Right lung (tissue), 5 donors: ENCODE data around the gene SHC1. TPM values are rescaled to one million over a fixed set of nuclear protein-coding genes. Genes with fewer than 3 reads are reported as not detected.
A peak's percentile ranks its signal among the peaks of the same experiment; 100 is the strongest.

Source experiments
- DNase-seq, 2 donors: peaks; one replicate each; pipeline ENCODE4 v3.0.0-alpha.2; 2013
- polyA plus RNA-seq, 5 donors: library from polyadenylated mRNA; unstranded; fragments of 120-200 nt; gene quantifications; one replicate each; pipeline versions ENCODE4 v1.2.1 to v1.2.3, GENCODE V29; 2013; ENCODE audit warnings: inconsistent platforms in 1 of 5, low replicate concordance in 1 of 5; ENCODE audit not compliant: insufficient read length in 5 of 5, insufficient read depth in 1 of 5

Gene SHC1
- polyA plus RNA-seq, 5 donors: 121 to 136 (median 123) TPM

DNA sequence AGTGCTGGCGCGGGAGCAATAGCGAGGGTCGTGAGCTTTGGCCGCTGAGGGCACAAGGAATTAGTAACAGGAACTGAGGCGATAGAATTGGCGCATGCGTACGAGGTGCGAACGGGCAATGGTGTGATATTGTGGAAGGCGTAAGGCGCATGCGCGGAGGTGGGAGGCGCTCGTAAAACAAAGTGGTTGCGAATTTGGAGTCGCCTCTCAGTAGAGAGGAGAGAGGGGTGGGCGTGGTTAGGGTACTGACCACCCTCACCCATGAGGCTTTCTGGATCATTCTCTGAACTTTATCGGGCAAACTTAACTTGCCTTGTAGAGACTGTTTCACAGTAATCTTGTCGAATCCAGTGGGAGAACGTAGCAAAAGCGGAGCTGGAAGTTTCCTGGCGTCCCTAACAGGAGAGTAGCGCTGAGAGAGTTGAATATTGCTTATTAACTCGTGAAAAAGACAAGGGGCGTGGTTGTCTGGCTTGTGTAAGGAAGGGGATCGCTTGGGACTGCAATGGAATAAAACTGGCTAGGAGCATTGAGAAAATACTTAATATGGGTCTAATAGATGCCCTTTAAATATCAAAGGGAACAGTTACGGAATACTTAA lies 4.4 kb upstream of the SHC1 start:
- peak; percentile 98 to 99 for DNase-seq

DNA sequence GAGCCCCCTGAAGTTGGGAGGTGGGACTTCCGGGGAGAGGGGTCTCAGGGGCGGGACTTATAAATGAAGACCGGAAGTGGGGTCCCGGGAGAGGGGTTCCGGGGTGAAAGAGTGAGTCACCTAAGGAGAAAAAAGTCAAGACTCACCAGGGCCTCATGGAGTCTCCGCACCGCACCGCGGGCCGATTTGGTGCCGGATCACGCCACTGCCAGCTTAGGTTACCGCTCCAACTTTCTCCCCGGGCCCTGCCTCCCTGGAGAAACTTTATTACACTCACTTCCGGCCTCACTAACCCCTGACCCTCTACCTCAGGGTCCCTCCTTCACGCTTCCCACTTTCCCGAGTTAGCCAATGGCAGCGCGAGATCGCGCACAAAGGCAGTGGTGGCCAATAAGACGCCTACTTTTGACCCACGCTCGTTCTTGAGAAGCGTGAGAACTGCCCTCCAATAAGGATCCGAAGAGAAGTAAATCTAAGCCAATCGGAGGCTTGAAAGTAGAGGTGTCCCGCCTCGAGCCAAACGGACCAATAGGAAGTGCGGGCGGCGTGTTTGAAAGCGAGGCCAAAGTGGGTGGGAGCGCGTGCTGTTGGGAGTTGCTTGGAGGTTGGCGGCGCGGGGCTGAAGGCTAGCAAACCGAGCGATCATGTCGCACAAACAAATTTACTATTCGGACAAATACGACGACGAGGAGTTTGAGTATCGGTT lies 3.7 kb upstream of the SHC1 start, which contains the start of gene CKS1B:
CKS1B (plus strand) TSS at position 580 of the 706 bp plus-strand sequence; CDS start at position 645, 65 bp downstream.
- peak; percentile 99 to 100 for DNase-seq

DNA sequence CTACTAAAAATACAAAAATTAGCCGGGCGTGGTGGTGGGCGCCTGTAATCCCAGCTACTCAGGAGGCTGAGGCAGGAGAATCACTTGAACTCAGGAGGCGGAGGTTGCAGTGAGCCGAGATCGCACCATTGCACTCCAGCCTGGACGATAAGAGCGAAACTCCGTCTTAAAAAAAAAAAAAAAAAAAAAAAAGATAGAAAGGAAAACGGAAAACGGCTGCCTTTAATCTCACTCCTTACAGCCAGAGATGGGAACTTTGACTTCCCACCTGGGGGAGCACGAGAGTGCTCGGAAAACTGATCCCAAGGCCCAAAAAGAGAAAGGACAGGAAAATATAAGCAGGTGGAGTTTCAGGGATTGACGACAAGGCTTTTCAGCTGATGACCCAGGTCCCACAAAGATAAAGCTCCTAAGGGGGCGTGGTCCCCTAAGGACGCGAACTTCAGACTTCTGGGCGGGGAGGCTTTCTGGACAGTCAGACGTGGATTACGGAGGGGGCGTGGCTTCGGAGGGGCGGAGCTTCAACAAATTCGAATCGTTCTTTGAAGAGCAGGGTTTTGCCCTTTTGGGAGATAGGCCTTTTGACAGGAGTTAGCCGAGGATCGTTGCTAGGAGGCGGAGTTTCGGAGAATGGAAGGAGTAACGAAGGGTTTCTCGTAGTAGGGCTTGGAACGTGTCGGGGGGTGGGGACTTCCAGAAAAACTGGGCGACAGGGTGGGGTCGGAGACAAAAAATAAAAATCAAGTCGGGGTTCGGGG lies 3.0 kb upstream of the SHC1 start:
- peak; percentile 93 to 96 for DNase-seq

DNA sequence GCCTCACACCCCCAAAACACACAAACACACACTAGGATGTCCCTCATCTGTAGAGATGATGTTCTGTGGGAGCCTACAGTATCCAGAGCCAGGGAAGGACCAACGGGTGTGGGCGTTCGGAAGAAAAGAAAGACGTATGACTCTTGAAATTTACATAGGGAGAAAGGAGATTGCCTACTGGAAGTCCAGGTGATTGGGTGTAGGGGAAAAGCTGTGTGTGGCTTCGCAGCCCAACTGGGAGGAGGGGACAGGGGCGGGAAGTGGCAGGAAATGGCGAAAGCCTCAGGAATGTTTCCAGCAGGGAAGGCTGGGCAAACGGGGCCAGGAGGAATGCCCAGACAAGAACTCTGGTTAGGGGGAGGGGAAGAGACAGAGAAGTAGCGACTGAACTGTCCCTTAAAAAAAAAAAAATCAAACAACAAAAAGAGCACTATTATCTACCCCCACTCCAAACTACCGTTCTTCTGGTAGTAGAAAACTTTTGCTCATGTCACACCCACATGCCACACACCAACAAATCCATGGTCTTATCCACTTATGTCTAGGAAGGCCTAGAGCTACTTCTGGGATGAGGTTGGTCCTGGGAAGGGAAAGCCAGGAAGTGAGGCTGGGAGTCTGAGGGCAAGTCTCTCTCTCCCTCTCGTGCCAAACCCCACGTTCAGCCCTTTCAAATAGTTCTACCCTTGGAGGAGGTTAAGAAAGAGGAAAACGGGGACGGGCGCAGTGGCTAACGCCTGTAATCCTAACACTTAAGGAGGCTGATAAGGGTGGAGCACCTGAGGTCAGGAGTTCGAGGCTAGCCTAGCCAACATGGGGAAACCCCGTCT lies 2.2 kb upstream of the SHC1 start:
- peak; percentile 78 to 85 for DNase-seq

DNA sequence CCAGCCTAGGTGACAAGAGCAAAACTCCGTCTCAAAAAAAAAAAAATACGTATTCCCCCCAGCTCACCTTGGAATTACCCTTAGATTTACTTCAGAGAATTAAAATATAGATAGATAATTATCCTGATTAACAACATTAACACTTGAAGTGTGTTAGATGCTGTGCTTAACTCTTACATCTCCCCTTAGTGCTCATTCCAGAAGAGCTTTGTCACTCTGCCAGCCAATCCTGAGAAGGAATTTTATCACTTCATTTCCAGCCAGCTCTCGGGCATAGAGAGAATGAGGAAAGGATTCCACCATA lies 1.6 kb upstream of the SHC1 start:
- no peak for DNase-seq

DNA sequence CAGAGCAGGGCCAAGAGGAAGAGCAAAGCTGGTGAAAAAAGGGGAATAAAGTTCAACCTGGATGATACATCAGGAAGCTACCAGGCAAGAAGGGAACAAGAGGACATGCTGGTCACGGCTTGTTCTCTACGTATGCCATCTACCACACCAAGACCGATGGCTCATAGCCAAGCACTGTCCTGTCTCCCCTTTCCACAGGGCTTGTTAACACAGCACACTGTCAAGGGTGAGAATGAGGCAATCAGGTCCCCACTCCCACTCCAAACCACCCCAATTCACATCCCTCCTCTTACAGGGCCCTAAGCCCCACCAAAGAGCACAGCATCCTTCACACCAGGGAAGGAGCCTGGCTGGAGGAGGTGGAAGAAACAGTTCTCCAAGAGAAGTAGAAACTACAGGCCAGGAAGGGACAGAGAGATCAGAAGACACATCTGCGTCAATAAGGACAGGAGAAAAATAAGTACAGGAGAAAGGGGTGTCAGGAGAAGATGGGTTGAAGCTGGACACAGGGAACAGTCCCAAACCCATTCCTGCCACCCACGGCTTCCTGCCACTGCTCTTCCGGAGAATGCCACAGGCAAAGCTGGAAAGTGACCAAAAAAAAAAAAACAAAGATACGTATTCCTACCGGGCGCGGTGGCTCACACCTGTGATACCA lies 923 bp upstream of the SHC1 start:
- DNase-seq: no peak

DNA sequence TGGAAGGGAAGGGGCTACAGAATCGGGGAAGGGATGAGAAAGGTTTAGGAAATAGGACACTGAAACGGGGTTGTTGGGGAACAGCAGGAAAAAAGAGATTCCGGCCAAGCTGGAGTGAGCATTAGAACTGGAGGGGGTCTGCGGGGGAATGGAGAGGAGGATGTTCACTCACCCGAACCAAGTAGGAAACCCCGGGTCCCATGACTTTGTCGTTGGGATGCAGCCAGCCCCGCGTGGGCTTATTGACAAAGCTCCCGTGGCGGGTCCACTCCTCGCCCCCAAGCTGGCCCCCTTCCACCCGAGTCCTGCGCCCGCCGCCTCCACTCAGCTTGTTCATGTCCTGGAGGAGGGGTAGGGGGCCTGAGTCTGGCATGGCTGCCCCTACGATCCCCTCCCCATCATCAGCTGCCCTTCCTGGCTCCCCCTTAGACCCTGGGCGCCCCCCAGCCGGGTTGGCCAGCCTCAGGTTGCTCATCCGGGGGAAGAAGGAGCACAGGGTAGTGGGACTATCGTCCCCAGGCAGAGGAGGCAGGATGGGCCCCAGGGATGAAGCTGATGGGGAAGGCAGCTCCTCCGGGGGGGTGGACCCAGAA lies 591 bp downstream of the SHC1 start:
- DNase-seq: no peak

DNA sequence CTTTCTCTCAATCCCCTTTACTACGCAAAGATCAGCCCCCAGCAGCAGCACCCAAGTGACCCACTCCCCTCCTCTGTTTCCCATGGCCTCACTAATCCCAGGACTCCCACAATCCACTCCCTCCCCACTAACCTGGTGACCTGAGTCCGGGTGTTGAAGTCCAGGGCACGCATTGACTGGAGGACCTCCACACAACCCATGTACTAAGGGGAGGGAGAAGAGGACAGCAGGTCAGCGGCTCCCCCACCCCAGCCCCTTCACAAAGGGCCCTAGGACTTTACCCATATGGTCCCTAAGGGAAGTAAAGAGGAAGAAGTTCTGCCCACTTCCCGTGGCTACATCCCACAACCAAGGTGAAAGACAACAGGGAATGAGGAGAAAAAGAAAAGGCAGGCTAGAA lies 1.3 kb downstream of the SHC1 start:
- no peak for DNase-seq

DNA sequence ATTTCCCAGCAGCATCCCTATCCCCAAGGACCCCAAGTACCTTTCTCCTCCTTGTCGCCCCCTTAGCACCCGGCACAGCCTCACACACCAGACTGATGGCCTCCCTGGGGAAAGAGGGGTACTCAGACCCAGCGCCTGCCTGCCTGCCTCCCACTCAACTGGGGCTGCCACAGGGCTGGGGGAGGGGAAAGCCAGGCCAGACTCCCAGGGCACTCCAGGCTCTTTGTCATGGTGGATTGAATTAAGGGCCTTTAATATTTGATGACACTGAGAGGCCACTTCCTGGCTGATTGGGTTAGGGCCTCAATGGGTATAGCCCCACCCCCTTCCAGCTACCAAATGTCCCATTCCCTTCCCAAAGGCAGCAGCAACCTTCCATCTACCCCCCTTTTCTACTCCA lies 1.8 kb downstream of the SHC1 start:
- no peak for DNase-seq

DNA sequence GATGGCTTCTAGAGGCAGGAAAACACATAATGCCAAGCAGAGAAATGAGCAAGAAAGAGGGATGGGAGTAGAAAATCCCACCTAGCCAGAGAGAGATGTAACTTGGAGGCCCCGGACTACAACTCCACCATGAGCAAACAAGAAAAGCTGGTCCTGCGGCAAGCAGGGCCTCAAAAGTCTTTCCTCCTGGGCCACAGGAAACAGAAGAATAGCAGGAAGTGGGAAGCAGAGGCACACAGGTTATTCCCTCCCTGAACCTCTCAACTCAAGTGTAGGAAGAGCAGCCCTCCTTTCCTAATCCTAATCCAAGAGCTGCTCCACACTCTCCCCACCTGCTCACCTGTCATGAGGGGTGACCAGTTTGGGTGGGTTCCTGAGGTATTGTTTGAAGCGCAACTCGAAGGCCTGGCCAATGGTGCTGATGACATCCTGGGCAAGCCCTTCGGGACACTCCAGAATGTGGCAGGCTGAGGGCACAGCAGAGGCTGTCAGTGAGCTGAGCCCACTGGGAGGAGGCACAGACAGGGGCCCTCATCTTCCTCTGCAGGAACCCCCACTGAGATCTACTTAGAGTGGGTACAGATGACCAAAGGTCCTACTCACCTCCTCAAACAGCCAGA lies 3.1 kb downstream of the SHC1 start:
- DNase-seq: no peak

DNA sequence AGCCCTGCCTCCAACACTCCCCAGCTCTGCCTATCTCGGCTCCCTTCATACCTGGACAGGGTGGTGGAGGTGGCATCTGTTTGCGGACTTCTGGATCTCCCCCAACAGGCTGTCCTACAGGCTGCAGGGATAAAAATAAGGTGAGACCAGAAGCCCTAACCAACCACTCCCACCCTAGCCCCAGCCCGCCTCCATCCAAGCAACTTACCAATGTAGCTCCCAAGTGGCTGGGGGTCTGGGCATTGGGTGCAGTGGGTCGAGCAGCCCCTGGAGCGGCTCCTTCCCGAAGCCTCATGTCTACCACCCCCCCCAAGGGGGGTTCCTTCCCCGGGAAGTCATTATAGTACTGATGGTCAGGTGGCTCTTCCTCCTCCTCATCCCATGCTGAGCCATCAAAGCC lies 4.4 kb downstream of the SHC1 start:
- DNase-seq: no peak

DNA sequence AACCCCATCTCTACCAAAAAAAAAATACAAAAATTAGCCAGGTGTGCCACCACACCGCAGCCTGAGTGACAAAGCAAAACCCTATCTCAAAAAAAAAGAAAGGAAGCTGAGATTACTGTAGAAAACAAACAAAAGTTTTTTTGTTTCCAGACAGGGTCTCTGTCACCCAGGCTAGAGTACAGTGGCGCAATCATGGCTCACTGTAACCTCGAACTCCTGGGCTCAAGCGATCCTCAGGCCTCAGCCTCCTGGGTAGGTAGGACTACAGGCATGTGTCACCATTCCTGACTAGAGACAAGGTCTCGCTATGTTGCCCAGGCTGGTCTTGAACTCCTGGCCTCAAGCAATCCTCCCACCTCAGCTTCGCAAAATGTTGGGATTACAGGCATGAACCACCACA lies 6.2 kb downstream of the SHC1 start:
- no peak for DNase-seq

DNA sequence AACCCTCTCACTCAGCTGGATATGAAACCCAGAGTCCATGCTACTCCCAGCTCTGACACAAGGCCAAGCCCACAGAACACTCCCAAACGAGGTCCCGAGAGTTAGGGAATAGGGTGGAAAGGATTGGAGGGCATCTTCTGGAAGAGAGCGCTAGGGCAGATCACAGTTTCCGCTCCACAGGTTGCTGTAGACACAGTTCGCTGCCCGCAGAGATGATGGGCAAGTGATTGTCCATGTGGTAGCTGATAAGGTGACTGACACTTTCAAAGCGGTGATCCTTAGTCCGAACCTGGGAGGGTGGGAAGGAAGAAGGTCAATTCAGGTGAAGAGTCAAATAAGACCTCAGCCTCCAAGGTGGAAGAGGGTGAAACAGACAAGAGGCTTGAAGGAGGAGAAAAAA lies 6.9 kb downstream of the SHC1 start:
- DNase-seq: no peak

DNA sequence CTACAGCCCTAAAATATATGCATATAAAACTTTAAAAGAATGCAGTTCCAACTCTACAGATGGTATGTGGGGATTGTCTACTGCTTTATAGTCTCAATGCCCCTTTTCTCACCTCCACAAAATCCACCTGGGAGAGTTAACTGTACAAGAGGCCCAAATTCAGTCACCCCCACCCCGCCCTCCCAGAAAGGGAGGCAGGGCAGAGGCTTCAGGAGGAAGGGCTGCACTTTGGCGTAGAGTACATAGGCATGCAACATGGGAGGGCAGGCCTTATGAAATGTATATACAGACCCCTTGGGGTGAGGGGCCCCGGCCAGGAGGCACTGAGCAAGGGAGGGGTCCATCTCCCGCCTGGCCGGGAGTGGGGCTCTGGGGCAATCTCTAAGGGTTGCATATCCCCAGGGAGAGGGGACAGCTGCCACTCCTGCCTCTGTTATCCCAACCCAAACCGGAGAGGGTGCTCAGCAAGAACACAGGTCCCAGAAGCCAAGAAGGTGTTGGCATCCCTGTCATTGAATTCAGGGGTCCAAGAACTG lies 7.7 kb downstream of the SHC1 start:
- DNase-seq: no peak

DNA sequence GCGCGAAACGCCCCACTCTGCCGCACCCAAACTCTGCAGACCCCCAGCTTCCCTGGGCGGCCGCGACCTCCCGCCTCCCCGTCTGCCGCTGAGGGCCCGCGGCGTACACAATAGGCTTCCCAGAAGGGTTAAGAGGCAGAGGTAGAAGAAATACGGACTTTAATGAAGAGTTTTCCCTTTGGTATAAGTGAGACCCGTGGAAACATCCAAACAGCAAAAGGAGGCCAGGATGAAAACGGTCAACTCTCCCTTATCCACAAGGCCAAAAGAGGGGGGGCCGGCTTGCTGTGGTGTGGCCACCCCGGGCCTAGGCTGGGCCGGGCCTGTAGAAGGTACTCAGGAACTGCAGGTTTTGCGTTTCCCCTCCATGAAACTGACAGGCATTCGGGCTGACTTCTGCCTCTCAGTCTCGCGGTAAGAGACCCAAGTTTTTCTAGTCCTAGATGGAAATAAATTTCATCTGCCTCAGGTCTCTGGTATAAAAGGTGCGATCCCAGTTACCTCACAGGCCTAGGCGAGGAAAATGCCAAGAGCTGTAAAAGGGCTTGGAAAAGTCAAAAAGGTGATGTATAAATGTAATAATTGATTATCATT lies 8.3 kb downstream of the SHC1 start:
- no peak for DNase-seq

DNA sequence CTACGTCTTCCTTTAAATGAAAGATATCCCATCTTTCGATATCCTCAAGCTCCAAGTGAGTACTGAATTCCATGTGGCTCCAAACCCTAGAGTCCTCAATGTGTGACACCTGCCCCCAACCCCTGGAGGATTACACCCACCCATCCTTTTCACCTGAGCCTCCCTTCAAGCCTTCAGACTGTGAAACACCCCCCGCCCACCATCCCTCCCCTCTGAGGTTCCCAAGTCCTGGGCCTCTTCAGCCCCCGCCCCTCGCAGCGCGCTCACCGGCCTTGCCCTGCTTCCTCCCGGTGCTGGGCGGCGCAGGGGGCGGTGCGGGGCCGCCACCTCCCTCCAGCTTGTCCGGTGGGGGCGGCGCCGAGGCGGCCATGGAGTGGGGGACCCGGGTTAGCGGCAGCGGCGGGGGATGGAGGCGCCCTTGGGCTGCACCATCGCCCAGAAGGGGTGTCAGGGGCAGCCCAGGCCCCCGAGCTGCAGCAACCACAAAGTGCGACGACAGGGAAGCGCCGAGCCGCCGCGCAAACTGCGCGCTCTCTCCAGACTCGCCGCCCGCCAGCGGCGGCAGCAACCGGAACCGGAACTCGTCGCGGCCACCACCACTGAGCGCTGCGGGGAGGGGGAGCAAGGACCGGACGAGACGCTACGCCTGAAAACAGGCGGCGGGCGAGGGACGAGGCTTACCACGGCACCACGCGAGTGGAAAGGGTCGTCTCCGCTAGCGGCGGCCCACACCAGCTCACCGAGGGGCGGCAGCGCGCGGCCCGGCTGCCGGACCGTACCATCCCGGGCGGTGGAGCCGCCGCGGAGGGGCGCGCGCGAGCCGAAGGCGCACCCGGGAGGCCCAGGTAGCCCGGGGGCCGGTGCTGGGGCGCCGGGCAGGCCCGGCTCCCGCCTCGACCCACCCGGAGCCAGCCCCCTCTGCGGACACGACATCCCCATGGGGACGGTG lies 9.1 kb downstream of the SHC1 start, which contains the start of gene PYGO2:
PYGO2 (minus strand) TSS at position 576 of the 949 bp plus-strand sequence; CDS start at position 370, 206 bp downstream.
- DNase-seq: peak; percentile 80 to 86

DNA sequence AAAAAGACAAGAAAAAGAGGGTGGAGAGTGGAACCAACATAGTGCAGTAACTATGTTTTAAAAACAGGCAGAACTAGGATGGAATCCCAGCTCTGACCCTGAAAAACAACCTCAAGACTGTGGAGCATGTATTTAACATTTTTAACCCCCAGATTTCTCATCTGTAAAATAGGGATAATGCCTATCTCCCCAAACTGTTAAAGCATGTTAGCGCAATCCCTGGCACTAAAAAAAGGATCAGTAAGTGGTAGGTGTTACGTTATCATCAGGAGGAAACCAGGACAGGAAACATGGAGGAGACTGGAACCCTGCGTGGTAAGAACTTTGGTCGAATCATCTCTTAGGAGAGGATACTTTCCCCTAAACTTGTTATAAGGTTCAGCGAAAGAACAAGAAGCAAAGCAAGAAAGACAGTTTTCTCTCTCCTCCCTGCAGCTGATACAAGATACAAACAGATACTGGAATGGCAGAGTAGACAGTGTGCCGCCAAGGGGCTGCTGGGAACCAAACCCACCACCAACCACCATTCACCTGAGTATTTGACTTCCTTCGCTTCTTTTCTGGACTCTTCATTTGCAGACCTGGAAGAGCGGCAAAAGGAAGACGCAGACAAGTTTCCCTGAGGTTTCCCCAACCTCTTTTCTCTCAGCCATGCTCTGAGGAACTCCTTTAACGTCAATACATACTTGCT lies 10.0 kb downstream of the SHC1 start:
- DNase-seq: no peak

DNA sequence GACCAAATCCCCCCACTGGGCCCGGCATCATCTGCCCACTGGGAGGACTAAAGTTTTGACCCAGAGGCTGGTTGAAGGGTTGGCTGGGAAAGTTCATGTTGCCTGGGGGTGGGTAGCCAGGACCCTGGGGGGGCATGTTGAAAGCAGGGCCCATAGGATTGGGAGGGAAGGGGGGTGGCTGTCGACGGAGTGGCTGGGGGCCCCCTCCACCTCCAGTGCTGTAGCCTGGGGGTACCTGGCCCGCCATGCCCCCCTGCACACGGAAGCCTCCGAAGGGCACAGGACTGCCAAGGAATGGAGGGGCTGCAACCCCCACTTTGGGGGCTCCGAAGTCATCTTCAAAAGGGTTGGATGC lies 11.1 kb downstream of the SHC1 start:
- DNase-seq: no peak
